SH-SY5Y (cell line): ENCODE data around the gene INPP4A.

Source experiments
- GATA2 ChIP-seq: IDR thresholded peaks from 2 replicates; pipeline ENCODE4 v1.6.1; 2011; ENCODE audit warnings: mild to moderate bottlenecking, low read depth, low read length
- GATA3 ChIP-seq: IDR thresholded peaks from 2 replicates; pipeline ENCODE4 v1.6.1; 2011; ENCODE audit warnings: low read depth, mild to moderate bottlenecking, low read length, moderate library complexity

The INPP4A gene

DNA sequence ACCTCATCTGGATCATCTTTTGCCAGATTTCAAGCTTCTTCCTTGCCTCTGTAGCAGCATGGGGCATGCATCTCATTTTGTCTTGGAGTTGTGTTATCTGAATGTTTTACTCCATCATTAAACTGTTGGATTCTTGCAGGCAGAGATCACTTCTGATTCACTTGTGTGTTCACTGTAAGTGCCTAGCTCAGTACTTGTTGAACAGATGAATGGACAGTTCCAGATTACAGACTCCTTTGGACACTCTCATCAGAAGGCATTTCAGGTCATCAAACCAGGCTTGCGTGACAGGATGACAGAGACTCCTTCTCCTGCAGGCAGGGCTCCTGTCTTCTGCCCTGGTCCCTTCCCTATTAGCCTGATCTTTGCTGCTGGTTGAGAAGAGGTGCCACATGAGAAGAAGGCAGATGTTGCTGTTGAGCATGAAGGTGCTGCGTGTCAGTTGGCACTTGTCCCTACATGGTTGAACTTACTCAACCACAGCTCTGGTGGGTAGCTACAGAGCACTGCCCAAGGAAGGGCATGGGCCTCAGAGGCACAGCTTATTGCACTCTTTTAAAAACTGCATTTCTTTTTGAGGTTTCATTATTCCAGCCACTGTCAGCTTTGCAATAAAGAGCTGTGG lies 58.9 kb downstream of the INPP4A start:
- TF ChIP-seq GATA3 (no peak), GATA2 (no peak)

DNA sequence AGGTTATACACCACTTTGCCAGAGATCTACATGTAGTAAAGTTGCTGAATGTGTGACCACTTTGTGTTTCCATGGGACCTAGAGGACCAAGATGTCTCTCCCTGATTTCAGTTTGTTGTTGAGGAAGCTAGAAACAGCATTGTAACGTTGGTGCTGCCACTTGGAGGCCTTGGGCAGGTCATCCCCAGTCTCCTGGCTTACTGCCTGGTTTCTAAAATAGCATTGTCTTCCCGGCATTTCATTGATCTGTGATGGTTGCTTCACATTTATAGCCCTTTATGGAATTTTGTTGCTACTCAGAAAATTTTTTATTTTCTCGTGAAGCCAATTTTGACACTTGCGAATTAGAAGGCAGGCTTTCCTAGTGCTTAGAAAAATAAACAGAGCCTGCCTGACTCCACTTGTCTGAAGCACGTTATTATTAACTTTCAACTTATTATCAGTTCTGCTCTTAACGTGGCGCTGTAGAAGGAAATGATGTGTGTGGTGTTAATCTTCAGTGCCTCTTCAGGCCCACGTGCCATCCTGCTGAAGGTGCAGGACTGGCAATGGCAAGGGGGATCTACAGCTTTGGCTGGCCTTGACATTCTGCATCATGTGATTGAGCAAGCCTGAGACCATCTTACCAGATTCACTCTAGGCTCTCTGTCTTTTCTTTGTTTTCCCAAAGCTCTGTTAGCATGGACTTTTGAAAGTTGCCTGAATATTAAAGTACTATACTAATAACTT lies 59.9 kb downstream of the INPP4A start:
- TF ChIP-seq GATA3, result no peak
- no peak for TF ChIP-seq GATA2

DNA sequence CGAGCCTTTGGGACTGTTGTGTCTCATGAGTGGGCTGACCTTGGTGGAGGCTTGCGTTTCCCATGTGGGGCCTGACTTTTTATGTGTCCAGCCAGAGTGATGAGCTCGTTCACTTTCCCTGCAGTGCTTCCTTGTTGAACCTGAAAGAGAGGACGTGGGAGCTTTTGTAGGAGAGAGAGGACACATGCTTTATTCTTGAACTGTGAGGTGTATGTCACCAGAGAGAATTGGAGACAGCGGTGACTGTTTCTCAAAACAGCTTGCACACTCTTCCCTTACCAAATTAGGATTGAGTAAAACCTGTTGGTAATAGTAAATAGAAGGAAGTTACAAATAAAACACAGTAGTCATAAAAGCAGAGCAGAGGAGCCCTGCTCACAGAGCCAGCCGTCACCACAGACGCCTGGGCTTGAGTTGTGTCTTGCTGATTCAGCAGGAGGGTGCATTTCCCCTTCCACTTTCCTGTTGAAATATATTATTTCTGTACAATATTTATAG lies 60.7 kb downstream of the INPP4A start:
- TF ChIP-seq GATA2, result no peak
- no peak for TF ChIP-seq GATA3

DNA sequence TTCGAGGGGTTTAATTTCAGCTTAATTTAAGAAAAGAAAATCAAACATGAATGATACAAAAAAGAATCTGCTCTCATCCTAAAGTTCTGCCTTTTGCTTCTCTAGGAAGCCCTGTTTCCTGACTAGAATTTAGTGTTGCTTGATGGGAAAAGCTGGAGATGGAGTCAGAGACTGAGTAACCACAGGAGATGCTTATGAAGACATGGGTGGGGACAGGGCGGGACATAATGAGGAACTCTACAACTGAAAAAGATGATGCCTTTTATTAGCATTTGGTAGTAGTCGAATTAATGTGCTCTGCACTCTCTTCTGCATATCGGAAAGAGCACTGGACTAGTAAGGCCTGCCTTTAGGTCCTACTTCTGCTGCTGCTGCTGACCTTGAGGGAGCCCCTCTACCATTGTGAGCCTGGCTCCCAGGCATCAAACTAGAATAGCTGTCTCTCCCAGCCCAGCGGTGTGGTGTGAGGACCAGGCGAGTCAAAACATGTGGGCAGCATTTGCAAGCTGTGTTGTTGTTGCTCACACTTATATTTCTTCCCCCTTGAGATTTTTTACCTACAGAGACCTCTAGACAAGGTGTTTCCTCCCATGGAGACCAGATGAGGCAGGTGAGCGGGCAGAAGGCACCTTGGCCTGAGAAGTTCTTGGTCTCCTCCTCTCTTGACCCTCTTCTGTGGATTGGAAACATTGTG lies 61.5 kb downstream of the INPP4A start:
- TF ChIP-seq GATA2 (no peak), GATA3 (no peak)

DNA sequence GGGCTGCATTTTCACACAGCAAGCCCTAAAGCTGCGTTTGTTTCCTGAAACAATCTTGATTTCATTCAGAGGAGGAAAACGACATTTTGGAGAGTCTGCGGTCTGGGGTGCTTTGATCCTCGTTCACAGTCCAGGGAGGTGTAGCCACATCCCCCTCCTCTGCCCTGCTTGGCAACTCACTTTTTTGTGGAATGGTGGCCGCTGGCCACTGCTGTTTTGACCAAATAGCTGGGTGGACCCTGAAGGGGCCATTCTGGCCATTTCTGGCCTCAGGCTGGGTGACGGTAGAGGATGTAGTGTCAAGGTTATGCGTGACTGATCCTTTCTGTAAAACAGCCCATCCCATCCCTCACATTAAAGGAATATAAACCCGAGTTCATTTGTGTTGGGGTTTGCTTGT lies 62.2 kb downstream of the INPP4A start:
- no peak for TF ChIP-seq GATA2
- TF ChIP-seq GATA3, result no peak

DNA sequence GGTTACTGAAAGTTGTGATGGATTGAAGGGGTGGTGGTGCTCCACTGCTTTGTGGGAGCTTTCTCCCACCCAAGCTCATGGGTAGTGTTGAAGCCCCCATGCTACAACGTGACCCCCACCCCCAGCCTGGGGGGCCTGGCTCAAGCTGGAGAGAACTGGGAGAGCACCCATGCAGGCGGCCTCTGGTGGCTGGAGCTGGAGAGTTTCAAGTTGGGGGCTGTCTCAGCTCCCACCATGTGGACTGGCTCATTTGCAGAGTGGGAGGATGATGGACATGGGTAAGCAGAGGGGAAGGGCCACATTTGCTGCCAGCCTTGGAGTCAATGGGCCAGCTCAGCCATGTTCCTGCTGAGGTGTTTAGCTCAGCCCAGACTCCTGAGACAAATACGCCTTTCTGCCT lies 62.8 kb downstream of the INPP4A start:
- TF ChIP-seq GATA2, result no peak
- TF ChIP-seq GATA3, result no peak

DNA sequence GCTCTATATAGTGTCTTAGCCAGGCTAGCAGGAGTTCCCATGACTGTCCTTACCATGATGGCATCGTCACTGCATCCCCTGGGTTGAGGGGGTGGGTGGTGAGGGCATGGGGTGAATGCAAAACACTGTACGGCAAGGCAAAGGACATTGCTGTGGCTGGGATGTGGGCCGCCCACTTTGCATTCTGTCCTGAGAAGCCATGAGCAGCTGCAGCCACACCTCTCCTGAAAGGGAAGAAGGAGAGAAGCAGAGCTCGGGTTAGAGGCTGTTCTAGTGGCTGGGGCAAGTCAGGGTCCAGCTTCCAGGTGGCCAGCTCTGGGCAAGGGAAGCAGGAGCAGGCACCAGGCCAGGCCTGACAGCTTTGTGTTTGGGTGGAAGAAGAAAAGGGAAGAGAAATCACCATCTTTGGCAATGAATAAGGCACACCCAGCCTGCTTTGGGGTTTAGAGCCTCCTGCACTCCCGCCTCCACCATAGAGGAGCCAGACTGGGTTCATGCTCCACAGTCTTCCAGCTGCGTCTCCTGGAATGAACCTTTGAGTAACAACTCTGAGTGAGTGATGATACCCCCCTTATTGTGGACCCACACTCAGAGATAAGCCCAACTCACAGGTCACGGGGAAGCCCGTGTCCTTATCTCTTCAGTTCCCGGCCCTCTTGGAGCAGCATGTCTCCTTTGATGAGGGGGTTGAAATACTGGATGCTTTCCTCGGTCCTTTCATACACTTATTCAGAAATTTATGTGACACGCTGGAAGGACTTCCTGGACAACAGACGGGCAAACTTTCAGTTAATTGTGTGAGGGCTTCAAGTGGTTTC lies 63.4 kb downstream of the INPP4A start:
- TF ChIP-seq GATA3 (no peak), GATA2 (no peak)

DNA sequence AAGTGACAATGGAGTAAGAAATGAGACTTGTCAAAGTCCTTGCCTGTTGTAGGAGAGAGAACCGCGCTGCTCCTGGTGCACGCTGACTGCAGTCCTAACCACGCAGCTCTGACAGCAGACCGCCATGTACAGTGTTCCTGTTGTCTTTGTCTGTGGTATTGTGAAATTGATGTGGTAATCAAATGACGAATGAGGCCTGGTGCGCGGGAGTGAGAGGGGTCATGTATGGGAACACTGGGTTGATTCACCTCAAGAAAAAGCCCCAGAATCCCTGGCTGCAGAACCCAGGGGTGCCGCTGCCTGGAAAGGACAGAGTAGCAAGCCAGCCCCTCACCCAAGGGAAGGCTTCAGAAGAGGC lies 64.0 kb downstream of the INPP4A start:
- TF ChIP-seq GATA2 (no peak), GATA3 (no peak)

DNA sequence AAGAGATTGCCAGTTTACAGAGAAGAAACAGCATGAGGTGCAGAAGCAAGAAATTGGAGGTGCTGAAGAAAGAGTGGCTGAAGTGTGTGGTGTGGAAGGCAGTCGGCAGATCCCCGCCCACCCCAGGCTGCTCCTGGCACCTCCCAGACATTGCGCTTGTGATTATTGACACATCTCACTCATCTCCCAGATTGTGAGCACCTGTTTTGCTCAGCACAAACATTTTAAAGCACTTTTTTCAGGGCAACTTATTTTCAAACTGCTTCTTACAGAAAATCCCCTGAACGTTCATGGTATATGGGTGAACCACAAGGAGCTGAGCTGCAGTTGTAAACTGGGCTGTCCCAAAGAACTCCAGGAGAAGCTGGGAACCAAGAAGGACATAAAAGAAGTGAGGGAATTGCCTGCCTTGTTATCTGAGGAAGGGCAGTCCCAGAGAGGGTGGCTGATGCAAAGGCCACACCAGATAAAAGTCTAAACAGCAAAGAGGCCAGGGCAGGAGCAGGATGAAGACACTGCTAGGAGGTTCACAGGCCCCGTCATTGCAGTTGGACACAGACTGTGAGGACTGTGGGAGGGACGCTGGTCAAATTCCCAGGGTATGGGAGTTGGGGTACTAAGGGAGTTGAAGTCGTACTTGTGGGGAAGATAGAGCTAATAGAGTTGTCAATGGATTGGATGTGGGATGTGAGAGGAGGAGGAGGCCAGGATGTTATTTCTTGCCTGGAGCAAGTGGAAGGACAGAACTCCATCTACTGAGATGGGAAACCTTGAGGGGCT lies 65.1 kb downstream of the INPP4A start:
- TF ChIP-seq GATA3 (no peak), GATA2 (no peak)

DNA sequence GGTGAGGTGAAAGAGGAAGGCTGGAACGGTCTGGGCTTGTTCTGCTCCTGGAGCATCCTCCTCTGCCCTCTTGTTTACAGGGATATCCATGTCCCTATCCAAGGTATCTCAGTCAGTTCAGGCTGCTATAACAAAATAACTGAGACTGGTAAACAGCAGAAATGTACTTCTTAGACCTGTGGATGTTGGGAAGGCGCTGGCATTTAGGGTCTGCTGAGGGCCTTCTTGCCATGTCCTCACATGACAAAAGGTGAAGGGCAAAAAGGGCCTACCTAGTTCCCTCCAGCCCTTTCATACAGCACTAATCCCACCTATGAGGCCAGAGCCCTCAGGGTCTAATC lies 65.6 kb downstream of the INPP4A start:
- TF ChIP-seq GATA2 (no peak), GATA3 (no peak)

DNA sequence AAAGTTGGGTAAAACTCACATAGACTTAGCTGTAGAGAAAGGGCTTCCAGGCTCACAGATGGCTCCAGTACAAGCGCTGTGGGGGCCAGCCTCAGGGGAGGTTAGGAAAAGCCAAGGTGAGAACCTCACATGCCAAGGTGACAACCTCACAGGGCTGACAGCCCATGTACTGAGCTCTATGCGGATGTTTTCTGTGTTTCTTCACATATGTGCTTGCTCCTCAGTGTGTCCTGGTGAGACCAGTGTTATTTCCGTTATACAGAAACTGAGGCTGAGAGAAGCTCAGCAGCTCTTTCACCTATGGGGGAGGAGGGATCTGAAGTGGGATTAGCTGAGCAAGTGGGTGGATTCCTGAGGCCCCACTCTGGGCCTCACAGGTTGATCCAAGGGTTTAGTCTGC lies 67.3 kb downstream of the INPP4A start:
- no peak for TF ChIP-seq GATA3
- no peak for TF ChIP-seq GATA2

DNA sequence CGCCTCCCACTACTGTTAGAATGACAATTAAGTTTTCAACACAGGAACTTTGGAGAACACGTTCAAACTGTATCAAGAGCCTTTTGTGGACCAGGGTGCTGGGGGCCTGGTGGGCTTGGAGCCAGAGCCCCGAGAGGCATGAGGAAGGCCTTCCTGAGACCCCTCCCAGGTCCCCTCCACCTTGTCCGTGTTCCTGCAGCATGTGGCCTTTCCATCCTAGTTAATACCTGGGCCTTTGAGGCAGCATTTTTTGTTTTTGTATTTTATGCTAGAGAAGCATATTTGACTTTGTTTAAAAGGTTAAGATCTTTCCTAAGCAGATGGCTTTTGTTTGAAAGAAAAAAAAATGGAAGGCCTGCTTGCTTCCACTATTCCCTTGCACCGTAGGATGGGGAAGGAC lies 68.0 kb downstream of the INPP4A start:
- TF ChIP-seq GATA3 (no peak), GATA2 (no peak)

DNA sequence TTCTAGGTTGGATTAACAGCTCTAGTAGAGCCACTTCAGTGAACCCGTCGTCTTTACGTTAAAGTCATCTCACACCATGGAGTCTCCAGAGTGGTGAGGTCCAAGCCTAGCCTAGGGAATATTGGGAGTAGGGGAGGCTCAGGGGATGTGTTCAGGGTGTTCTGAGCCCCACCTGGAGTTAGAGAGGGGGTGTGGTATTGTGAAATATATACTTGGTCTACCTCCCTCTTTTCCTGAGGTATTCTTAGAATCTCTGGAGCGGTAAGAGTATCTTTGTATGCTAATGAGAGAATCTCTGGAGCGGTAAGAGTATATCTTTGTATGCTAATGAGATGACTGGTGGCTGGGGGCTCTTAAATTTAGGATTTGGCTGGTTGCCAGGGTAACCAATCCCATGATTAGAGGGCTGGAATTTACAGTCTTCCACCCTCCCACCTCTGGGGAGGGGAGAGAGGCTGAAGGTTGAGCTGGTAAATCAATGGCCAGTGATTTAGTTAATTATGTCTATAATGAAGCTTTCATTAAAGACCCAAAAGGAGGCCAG lies 69.5 kb downstream of the INPP4A start:
- TF ChIP-seq GATA3 (no peak), GATA2 (no peak)

DNA sequence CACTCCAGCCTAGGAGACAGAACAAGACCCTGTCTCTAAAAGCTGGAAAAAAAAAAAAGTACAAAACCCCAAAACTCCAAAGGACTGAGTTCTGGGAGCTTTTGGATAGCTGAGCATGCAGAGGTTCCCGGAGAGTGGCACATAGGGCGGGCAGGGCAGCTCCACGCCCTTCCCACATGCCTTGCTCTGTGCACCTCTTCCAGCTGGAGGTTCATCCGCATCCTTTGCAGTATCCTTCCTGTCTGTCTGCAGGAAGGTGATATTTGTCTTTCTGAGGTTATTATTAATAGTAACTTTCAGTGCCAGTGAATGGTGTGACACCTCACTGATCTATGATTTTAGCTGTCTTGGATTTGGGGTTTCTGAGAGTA lies 70.2 kb downstream of the INPP4A start:
- TF ChIP-seq GATA3 (no peak), GATA2 (no peak)
